Hematopoietic multipotent progenitor cell treated with erythropoietin and hydrocortisone succinate and interleukin-3 and kit ligand, for 8 days (in vitro differentiated cells): Measurements from ENCODE around the gene UCKL1.

Experiments used
- DNase-seq: peaks from one replicate; pipeline ENCODE4 v3.0.0-alpha.2; 2015

Gene UCKL1

GRCh38 chr20:63917811-63918210, 38.4 kb downstream of the UCKL1 start:
- no peak for DNase-seq

DNA sequence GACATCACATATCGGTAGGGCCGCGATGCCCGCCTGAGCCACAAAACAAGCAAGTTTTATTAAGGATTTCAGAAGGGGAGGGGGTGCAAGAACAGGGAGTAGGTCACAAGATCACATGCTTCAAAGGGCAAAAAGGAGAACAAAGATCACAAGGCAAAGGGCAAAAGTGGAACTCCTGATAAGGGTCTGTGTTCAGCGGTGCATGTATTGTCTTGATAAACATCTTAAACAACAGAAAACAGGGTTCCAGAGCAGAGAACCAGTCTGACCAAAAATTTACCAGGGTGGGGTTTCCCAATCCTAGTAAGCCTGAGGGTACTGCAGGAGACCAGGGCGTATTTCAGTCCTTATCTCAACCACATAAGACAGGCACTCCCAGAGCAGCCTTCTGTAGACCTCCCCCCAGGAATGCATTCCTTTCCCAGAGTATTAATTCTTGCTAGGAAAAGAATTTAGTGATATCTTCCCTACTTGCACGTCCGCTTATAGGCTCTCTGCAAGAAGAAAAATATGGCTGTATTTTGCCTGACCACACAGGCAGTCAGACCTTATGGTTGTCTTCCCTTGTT, 39.8 kb downstream of the UCKL1 start:
- peak; percentile 70 for DNase-seq

- DNase-seq = peak; percentile 33
Observed at GRCh38 chr20:63915471-63915870, 40.7 kb downstream of the UCKL1 start.

GRCh38 chr20:63913768-63914167, 42.4 kb downstream of the UCKL1 start:
- DNase-seq = no peak

- no peak for DNase-seq
Observed at GRCh38 chr20:63911176-63911575, 45.0 kb downstream of the UCKL1 start.

DNA sequence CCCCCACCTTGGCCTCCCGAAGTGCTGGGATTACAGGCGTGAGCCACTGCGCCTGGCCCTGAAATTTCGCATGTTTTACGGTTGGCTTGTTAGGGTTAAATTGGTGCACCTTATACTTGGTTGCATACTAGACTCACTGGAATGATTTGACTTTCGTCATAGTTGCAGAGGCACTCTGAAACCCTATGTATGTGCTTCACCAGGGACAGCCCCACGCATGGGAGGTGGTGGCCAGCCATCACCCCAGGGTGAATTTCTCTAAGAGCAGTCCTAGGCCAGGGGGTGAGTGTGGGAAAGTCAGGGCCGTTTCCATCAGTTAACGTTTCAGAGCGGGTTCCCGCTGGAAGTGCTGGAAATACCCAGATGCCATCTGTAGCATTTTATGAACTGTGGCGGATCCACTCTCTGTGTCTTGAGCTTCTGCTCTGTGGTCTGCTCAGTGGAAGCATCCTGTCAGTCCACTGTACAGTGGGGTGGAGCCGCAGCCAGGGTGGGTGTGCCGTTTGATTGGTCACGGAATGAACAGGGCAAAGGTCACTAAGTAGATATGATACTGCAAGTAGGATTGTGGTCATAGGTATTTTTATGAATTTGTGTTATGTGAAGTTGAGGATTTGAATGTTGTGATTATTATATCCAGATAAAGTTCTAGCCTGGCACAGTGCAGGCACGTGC, 48.1 kb downstream of the UCKL1 start:
- no peak for DNase-seq

GRCh38 chr20:63903796-63904561, 52.2 kb downstream of the UCKL1 start:
- DNase-seq = no peak

GRCh38 chr20:63900413-63900812, 55.8 kb downstream of the UCKL1 start:
- DNase-seq = no peak

DNA sequence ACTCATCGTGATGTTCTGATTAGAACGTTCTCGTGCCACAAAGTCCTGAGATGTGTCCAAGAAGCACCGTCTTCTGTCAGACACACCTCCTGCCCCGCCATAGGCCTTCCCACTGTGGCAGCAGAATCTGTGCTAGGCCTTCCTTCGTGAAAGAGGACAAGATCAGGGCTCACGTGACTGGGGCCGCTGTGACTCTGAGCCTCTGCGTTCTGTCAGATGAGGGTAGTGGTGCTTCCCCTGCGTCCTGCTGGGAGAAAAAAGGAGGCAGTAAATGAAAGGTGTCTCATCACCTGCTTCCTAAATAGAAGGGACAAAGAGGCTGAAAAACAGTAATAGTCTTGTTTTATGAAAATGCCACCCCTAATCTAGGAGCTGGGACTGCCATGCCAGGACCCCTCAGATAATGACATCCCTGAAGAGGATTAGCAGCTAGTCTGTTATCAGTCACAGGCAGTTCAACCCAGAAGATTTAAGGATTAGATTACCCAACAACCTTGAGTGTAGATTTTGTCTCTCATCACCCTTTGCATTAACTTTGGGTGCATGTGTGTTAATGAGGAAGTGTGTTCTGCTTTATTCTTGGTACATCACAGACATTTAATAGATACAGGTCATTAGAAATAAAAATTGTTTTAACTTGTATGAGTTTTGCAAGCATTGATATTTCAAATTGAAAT, 57.2 kb downstream of the UCKL1 start:
- DNase-seq = peak; percentile 37

GRCh38 chr20:63897978-63898561, 58.1 kb downstream of the UCKL1 start:
- peak; percentile 32 for DNase-seq

DNA sequence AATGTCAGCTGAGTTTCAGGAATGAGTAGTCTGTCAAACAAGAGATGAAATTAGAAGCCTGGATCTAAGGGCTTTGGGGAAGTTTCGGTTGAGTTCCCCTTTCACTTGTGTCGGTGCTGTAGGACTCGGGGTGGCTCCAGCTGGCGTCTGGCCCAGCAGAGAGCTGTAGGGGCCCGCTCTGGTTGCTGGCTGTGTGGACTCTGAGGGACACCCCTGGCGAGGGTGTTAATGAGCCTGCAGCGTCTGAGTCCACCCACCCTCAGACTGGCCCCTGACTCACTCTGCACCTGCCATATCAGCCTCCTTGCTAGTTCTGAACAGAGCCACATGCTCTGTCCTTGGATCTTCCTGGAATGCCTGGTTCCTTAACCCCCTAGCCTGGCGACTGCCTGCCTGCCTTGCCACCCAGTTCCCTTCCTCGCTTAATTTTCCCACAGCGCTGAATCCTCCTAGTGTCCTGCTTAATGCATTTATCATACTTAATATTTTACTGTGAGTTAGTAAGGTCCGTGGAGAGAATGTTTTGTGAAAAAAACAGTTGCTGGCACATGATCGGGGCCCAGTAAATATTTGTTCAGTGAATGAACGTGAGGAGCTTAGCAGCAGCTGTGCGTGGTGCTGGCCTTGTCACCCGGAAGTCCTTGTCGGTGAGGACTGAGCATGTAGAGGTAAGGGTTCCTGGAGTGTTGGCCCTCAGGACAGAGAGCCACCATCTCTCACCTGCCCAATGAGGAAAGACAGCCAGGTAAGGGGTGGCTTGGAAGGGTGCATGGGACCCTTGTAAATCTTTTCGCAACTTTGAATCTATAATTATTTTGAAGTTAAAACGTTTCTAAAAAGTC, 59.7 kb downstream of the UCKL1 start:
- DNase-seq = peak; percentile 62

DNA sequence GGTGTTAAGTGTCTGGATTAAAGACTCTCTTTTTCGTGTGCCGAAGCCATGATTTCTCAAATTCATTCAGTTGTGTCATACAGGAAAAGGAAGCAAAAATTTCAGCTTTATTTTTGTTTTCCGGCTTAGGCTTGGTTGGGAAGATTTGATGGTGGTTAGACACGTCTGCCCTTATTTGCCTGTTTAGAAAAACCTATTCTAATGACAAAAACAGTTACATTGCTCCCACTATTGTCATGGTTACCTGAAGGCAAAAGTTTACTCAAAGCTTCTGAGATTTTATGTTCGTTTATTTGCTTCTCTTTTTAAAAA, 60.3 kb downstream of the UCKL1 start:
- DNase-seq = no peak

DNA sequence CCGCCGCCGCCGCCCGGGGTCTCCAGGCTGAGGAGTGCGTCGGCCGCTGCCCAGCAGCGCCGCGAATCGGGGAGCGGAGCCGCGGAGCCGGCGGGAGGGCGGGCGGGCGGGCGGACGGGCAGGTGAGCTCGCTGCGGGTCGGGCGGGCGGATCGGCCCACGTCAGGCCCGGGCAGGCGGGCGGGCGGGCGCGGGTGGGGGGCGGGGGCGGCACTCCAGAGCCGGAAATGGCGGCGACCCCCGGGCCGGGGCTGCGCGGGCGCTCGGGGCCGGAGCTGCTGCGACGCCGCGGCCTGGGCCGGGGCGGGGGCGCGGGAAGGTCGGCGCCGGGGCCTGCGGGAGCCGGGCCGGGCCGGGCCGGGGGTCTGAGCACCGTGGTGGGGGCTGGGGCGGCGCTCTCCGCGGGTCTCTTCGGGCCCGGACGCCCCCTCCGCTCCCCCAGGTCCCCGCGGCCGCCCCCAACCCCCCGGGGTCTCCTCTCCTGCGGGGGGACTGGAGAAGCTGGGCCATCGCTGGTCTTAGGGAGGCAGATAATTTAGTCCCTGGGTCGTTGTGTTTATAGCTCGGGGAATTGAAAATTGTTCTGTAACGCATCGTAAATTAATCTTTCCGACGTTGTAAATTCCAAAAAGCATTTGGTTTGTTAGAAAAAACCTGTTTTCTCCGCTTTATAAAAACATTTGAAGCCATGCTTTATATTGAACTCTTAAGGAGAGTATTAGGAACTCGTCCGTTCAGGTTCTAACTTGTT, 60.8 kb downstream of the UCKL1 start:
- no peak for DNase-seq

GRCh38 chr20:63894358-63895201, 61.6 kb downstream of the UCKL1 start, which contains the start of gene DNAJC5:
TSS of gene DNAJC5 (plus strand) at chr20:63895126. CDS start at chr20:63928346, 33,220 bp downstream.
- peak; percentile 94 for DNase-seq

GRCh38 chr20:63893999-63894357, 62.2 kb downstream of the UCKL1 start:
- DNase-seq = no peak

GRCh38 chr20:63892402-63892801, 63.8 kb downstream of the UCKL1 start:
- no peak for DNase-seq

DNA sequence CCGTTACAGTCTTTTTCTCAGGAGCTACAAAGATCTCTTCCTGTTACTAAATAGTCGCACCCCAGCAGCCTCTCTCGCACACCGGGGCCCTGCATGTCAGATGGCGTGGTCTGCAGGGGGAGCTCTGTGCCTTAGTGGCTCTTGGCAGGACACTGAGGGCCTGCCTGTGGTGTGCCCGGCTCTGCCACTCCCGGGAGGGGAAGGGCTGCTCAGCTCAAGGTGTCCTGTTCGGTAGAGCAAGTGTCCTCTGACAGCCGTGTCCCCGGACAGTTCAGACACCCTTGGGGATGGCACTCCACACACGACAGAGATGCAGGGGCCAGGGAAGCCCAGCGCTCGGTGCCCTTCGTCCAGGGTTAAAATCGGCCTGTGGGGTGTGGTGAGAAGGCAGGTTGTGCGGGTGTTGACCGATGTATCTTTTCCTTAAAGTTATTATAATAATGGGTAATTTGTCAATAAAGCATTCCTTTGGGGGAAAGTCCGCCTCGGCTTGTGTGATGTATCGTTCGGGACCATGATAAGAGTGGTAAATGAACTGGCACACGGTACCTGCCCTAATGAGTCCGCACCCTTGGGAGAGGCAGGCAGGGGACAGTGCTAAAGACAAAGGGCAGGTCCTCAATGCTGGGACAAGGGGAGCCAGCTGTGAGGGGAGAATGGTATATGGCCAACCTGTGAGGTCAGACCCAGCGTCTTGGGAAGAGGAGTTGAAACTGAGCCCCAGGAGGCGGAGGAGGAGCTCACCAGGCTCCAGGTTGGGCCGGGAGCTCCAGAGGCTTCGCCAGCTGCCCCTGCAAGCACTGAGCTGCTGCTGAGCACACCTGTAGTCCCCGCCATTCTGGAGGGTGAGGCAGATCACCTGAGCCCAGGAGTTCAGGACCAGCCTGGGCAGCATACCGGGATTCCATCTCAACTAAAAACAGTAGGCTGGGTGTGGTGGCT, 64.9 kb downstream of the UCKL1 start:
- DNase-seq = no peak

- DNase-seq = no peak
Observed at GRCh38 chr20:63890616-63891015, 65.6 kb downstream of the UCKL1 start.

GRCh38 chr20:63890201-63890576, 66.0 kb downstream of the UCKL1 start:
- DNase-seq = no peak
